Muscle layer of colon (tissue), 2 donors: ENCODE data around the gene SHD.
"Not testable (repeated sequence)": the region's sequence is repeated elsewhere in the genome, so short reads cannot be mapped to it uniquely, and the experiment has no call there.

ENCODE experiments used
- H3K27ac ChIP-seq: one replicate; pipeline ENCODE4 v1.7.0; 2013; ENCODE audit warnings: low read depth, mild to moderate bottlenecking, low read length, moderate library complexity
- H3K27me3 ChIP-seq, 2 donors: one replicate each; pipeline ENCODE4 v1.7.0; 2013; ENCODE audit warnings: low read length in 2 of 2, mild to moderate bottlenecking in 2 of 2; ENCODE audit not compliant: insufficient read depth in 2 of 2, control insufficient read depth in 1 of 2
- H3K36me3 ChIP-seq: one replicate; pipeline ENCODE4 v1.7.0; 2013; ENCODE audit warnings: mild to moderate bottlenecking, low read length; ENCODE audit not compliant: insufficient read depth
- H3K4me1 ChIP-seq: one replicate; pipeline ENCODE4 v1.7.0; 2013; ENCODE audit warnings: mild to moderate bottlenecking, low read length; ENCODE audit not compliant: insufficient read depth
- H3K4me3 ChIP-seq, 2 donors: one replicate each; pipeline ENCODE4 v1.7.0; 2013; ENCODE audit warnings: low read length in 2 of 2, low read depth in 1 of 2, mild to moderate bottlenecking in 1 of 2, moderate library complexity in 1 of 2
- H3K9ac ChIP-seq: one replicate; pipeline ENCODE4 v1.7.0; 2013; ENCODE audit warnings: low read length
- H3K9me3 ChIP-seq: one replicate; pipeline ENCODE4 v1.7.0; 2013; ENCODE audit warnings: mild to moderate bottlenecking, low read length
- donor health status: abdominal sarcoma.
- donor health status: Adenocarcinoma of cecum.

SHD gene

DNA sequence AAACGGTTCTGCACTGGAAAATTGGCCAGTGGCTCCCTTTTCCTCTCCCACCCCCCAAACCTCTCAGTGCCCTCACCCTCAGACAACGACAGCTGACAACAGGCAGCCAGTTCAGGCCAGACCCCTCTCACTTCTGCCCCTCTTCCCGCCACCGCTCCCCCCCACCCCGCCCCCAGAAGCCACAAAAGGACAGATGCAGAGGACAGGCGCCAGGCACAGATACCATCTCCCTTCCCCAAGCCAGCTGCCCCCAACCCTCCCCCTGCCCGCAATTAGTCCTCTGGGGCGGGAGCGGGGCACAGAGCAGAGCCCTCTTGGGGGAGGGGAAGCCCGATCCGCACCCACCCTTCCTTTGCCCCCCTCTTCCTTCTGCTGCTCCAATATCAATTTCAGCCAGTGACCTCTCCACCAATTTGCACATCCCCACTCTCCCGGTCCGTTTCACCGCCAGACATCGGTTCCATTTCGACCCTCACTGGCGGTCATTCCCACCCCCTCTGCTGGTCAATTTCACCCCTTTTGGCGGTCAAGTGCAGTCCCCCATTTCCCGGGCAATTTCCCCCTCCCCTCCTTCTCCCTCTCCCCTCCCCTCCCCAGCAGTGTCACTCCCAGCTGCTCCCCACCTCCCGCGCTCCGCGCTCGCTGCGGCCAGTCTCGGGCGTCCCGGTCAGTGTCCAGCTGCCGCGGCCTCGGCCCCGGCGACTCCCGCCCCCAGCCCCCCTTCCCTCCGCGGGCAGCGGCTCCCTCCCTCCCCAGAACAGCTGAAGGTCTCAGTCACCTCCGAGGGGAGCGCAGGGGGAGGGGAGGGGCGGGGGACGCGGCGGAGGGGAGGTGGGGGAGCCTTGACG is at the start of gene SHD:
SHD (plus strand) TSS at position 848 of the 848 bp plus-strand sequence. CDS start 798 bp downstream, outside the sequence.
- Histone ChIP-seq H3K9me3 (no peaks in the 10 kb centered on the region), H3K4me1 (no peaks in the 10 kb centered on the region), H3K9ac (no peak within 1 kb of the TSS), H3K36me3 (no peaks in the 10 kb centered on the region), H3K27me3 (peaks cover 10 to 38% of the 10 kb centered on the region in 2 donors), H3K27ac (no peak within 1 kb of the TSS), H3K4me3 (no peak within 1 kb of the TSS)

DNA sequence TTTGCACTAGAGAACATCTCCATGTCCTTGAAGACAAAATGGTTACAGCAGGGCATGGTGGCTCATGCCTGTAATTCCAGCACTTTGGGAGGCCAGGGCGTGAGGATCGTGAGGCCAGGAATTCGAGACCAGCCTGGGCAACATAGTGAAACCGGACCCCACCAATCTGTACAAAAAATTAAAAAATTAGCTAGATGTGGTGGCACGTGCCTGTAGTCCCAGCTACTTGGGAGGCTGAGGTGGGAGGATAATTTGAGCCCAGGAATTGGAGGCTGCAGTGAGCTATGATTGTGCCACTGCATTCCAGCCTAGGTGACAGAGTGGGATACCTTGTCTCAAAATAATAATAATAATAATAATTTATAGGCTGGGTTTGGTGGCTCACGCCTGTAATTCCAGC is 48.8 kb upstream of the SHD start:
- H3K9me3 ChIP-seq, H3K4me3 ChIP-seq, H3K9ac ChIP-seq, H3K36me3 ChIP-seq, H3K4me1 ChIP-seq, H3K27ac ChIP-seq: not testable (repeated sequence)
- peaks cover 4 to 48% of the 10 kb centered on the region in 2 donors for H3K27me3 ChIP-seq

- not testable (repeated sequence) for H3K36me3 ChIP-seq, H3K4me1 ChIP-seq, H3K4me3 ChIP-seq, H3K9ac ChIP-seq, H3K27ac ChIP-seq, H3K9me3 ChIP-seq
- peaks cover 4 to 48% of the 10 kb centered on the region in 2 donors for H3K27me3 ChIP-seq
Measured at GRCh38 chr19:4231521-4231920, 47.5 kb upstream of the SHD start.

DNA sequence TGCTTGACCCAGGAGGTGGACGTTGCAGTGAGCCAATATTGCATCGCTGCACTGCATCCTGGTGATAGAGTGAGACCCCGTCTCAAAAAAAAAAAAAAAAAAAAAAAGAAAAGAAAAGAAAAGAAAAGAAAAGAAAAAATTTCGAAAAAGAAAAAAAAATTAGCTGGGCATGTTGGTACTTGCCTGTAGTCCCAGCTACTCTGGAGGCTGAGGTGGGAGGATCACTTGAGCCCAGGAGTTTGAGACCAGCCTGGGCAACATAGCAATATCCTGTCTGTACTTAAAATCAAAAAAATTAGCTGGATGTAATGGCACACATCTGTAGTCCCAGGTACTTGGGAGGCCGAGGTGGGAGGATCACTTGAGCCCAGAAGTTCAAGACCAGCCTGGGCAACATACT is 46.9 kb upstream of the SHD start:
- peaks cover 4 to 48% of the 10 kb centered on the region in 2 donors for H3K27me3 ChIP-seq
- H3K4me1 ChIP-seq, H3K4me3 ChIP-seq, H3K9me3 ChIP-seq, H3K27ac ChIP-seq, H3K36me3 ChIP-seq, H3K9ac ChIP-seq: not testable (repeated sequence)

GRCh38 chr19:4232614-4233281 is 46.3 kb upstream of the SHD start:
- Histone ChIP-seq H3K36me3 (no peaks in the 10 kb centered on the region), H3K27me3 (peaks cover 4 to 45% of the 10 kb centered on the region in 2 donors), H3K27ac (no peak overlapping the region), H3K4me3 (no peak overlapping the region), H3K4me1 (no peaks in the 10 kb centered on the region), H3K9me3 (no peaks in the 10 kb centered on the region), H3K9ac (no peak overlapping the region)

- Histone ChIP-seq H3K27ac (no peak overlapping the region), H3K4me3 (no peak overlapping the region), H3K9ac (no peak overlapping the region), H3K27me3 (peaks cover 4 to 39% of the 10 kb centered on the region in 2 donors), H3K4me1 (no peaks in the 10 kb centered on the region), H3K9me3 (no peaks in the 10 kb centered on the region), H3K36me3 (no peaks in the 10 kb centered on the region)
Measured at GRCh38 chr19:4233282-4233853, 45.7 kb upstream of the SHD start.

- Histone ChIP-seq H3K36me3 (no peaks in the 10 kb centered on the region), H3K27ac (no peak overlapping the region), H3K4me3 (no peak overlapping the region), H3K9me3 (no peaks in the 10 kb centered on the region), H3K4me1 (no peaks in the 10 kb centered on the region), H3K27me3 (peaks cover 0 to 33% of the 10 kb centered on the region in 2 donors), H3K9ac (no peak overlapping the region)
Measured at GRCh38 chr19:4234142-4234861, 44.8 kb upstream of the SHD start.

GRCh38 chr19:4234862-4235201 is 44.2 kb upstream of the SHD start:
- Histone ChIP-seq H3K4me1 (no peaks in the 10 kb centered on the region), H3K9ac (no peak overlapping the region), H3K36me3 (no peaks in the 10 kb centered on the region), H3K27me3 (peaks cover 0 to 28% of the 10 kb centered on the region in 2 donors), H3K9me3 (no peaks in the 10 kb centered on the region), H3K27ac (no peak overlapping the region), H3K4me3 (no peak overlapping the region)

- not testable (repeated sequence) for H3K4me1 ChIP-seq, H3K27ac ChIP-seq, H3K9ac ChIP-seq, H3K9me3 ChIP-seq, H3K4me3 ChIP-seq, H3K36me3 ChIP-seq
- H3K27me3 ChIP-seq, result peaks cover 0 to 12% of the 10 kb centered on the region in 2 donors
Measured at GRCh38 chr19:4237510-4237909, 41.6 kb upstream of the SHD start.

DNA sequence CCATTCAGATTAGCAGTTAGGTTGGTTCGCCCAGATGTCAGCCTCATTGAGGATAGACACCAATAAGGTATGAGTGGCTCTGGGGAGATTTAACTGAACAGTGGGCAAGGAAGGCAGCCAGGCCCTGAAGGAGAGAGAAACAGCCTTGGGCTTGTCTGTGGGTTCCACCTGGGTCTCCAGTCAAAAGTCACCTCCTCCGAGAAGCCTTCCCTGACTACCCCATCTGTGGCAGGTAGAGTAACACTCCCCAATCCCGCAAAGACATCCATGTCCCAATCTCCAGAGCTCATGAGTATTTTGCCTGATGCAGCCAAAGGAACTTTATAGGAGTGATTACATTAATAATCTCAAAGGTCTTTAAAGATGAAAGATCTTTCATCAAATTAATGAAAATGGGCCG is 40.2 kb upstream of the SHD start:
- no peak overlapping the region for H3K27ac ChIP-seq
- no peak overlapping the region for H3K9ac ChIP-seq
- H3K9me3 ChIP-seq, result no peaks in the 10 kb centered on the region
- H3K4me3 ChIP-seq, result no peak overlapping the region
- no peaks in the 10 kb centered on the region for H3K36me3 ChIP-seq
- no peaks in the 10 kb centered on the region for H3K4me1 ChIP-seq
- no peaks in the 10 kb centered on the region for H3K27me3 ChIP-seq

- Histone ChIP-seq H3K27me3 (no peaks in the 10 kb centered on the region), H3K4me1 (peaks cover 3% of the 10 kb centered on the region), H3K4me3 (no peak overlapping the region), H3K9ac (no peak overlapping the region), H3K36me3 (no peaks in the 10 kb centered on the region), H3K27ac (no peak overlapping the region), H3K9me3 (no peaks in the 10 kb centered on the region)
Measured at GRCh38 chr19:4241824-4242430, 37.1 kb upstream of the SHD start.
